OCI-LY7 (cell line): ENCODE results near the gene CYB561D1.

ENCODE experiments used
- EZH2phosphoT487 ChIP-seq: fragments of 200-600 bp; sonication (generic); IDR thresholded peaks from 2 replicates; pipeline ENCODE4 v1.6.1; 2018; ENCODE audit warnings: low read depth, borderline replicate concordance, mild to moderate bottlenecking, mixed run types, antibody characterized with exemption, low read length, moderate library complexity, mixed read lengths
- TF ChIP-seq, protein P1 (sequence below): fragments of 200-600 bp; sonication (generic); conservative IDR thresholded peaks from 2 replicates; pipeline ENCODE4 v1.5.1; 2014; ENCODE audit warnings: mild to moderate bottlenecking, antibody characterized with exemption, low read length, moderate library complexity, mixed read lengths

DNA sequence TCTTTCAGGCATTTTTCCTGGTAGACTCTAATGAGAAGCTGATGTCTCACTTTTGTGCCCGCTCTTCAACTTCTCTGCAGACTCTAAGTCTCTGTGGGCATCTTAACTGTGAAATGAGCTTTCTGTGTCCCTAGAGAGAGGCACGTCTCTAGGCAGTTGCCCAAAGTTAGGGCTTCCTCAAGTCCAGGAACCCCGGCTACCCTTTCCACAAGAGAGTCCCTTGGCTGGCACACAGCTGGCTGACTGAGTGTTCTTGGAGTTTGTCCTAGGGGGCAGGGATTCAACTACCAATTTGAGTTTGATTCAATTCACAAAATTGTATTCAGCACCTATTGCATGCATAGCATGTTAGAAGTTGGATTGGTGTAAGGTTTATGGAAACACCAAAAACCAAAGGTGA, 47.2 kb downstream of the CYB561D1 start:
- TF ChIP-seq, protein P1, sequence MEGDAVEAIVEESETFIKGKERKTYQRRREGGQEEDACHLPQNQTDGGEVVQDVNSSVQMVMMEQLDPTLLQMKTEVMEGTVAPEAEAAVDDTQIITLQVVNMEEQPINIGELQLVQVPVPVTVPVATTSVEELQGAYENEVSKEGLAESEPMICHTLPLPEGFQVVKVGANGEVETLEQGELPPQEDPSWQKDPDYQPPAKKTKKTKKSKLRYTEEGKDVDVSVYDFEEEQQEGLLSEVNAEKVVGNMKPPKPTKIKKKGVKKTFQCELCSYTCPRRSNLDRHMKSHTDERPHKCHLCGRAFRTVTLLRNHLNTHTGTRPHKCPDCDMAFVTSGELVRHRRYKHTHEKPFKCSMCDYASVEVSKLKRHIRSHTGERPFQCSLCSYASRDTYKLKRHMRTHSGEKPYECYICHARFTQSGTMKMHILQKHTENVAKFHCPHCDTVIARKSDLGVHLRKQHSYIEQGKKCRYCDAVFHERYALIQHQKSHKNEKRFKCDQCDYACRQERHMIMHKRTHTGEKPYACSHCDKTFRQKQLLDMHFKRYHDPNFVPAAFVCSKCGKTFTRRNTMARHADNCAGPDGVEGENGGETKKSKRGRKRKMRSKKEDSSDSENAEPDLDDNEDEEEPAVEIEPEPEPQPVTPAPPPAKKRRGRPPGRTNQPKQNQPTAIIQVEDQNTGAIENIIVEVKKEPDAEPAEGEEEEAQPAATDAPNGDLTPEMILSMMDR, result no peak
- no peak for TF ChIP-seq EZH2phosphoT487
